HG02870 (cell line): Measurements from ENCODE around the gene MYO9A.

Source experiments
- ATAC-seq: cut with Tn5 transposase; IDR thresholded peaks from one replicate; pipeline ENCODE4 v1.9.1; 2021; ENCODE audit warnings: mild to moderate bottlenecking, moderate library complexity; ENCODE audit not compliant: unreplicated experiment

Gene MYO9A

DNA sequence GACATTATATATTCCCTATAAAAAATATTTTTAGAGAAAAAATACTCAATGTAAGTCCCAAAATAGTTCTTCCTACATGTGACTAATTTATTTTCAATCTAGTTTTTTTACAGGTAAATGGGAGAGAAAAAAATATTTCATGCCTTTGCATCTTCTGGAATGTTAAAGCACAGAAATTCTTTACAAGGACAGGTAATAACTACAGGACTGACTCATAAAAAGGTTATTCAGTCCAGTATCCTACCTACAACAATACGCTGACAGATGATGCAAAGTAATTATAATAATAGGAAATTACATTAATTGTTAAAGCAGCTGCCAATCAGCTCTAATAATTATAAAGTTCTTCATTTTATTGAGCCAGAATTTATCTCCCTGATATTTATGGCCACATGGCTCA lies 147.5 kb downstream of the MYO9A start:
- no peak for ATAC-seq

DNA sequence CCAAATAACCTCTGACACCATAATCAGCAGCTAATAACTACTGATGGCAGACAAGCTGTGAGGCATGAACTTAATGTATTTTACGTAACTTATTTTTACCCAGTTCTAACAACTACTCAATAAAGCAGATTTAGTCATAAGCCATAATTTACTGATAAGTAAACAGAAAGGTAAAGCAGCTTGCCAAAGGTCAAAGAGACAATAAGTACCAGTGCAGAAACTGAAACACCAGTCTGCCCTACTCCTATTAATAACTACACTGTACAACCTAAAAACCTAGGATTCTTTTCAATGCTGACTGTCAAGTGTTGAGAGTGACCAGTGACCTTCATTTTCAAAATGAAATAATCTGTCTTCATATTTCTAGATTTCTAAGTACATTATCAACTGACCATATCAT lies 155.4 kb downstream of the MYO9A start:
- no peak for ATAC-seq

DNA sequence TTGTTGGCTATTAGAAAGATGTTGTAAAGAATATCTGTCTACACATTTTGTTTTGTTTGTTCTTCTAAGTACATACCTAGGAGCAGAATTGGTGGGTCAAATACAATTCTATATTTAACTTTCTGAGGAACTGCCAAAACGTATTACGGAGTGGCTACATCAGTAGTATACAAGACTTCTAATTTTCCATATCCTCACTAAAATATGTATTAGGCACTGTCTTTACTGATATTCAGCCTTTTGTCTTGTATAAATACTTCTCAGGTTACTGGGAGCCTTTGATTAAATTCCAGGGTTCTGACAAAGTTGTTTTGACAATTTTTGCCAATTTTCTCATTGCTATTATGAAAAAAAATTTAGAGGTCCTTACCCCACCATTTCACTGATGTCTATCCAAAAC lies 160.9 kb downstream of the MYO9A start:
- no peak for ATAC-seq

DNA sequence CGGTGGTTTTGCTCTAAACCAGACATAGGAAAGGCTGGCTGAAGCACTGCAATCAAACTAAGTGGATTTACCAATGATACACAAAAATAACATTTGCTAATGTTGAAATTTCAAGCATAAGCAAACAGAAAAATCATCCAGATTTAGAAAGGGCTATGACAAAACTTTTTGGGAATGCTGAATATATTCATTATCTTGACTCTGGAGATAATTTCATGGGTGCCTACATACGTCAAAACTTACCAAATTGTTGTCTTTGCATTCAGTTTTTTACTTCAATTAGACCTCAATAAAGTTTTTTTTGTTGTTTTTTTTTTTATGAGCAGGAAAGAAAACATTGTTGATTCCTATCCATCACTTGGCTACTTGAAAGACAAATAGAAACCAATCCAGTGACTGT lies 166.8 kb downstream of the MYO9A start:
- ATAC-seq: no peak

DNA sequence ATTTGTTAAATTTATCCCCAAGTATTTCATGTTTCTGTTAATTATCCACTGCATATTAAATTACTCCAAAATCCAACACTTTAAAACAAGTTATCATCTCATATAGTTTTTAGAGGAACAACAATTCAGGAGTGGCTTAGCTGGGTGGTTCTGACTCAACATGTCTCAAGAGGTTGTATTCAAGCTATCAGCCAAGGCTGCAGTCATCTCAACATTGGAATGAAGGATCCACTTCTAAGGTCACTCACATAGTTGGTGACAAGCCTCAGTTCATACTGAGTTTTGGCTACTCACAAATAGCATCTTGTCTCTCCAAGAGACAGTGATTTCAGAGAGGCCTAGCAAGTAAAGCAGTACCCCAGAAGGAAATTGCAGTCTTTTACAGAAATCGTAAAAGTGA lies 172.9 kb downstream of the MYO9A start:
- ATAC-seq: no peak

DNA sequence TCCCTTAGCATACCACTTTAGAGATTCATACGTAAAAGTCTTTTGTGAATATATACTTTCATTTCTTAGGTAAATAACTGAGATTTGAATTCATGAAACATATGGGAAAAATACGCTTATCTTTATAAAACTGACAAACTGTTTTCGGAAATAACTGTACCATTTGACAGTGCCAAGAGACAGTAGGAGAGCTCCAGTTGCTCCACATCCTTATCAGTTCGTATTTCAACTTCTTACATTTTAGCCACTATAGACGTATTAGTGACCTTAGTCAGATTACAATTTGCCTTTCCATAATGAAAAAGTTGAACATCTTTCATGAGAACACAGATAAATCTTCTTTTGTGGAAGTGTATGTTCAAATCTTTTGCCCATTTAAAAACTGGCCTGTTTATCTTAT lies 174.1 kb downstream of the MYO9A start:
- no peak for ATAC-seq

DNA sequence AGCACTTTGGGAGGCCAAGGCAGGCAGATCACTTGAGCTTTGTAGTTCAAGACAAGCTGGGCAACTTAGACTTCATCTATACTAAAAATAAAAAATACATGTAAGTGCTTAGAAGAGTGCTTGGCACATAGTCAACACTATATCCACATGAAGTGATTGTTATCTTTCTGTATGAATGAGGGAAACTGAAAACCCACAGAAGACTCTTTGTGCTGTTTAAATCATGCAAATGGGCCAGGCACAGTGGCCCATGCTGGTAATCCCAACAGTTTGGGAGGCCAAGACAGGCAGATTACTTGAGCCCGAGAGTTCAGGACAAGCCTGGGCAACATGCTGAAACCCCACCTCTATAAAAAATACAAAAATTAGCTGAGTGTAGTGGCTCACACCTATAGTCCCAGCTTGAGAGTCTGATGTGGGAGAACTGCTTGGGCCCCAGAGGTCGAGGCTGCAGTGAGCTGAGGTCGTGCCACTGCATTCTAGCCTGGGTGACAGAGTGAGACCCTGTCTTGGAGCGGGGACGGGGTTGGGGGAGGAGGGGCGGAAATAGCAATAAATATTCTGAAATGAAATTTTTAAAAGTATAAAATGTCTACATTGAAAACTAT lies 177.9 kb downstream of the MYO9A start:
- ATAC-seq: no peak

DNA sequence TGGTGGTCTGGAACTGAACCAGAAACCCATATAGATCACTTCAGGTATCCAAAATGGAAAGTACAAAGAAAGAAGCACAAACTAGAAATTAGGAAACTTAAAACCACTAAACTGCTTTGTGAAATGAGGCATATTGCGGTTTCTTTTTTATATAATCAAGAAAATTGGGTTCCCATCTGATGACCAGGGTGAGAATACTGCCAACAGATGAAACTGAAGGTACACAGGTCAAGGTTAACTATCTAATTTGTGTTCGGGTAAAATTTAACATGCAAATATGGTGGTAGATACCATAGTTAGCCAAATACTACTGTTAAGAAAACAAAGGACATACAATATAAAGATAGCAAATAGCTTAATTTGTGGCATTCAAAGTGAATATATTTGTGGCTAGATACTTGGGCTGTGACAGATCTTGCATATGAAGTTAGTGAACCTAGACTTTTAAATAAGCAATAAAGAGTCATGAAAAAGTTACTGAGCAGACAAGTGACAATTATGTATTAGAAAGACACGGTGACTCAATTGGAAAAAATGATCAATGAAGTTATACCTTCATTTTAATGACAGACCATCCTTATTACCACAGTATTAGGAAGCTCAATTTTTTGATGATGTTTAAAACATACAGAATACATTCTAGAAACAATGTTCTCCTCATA lies 180.2 kb downstream of the MYO9A start:
- ATAC-seq: no peak

DNA sequence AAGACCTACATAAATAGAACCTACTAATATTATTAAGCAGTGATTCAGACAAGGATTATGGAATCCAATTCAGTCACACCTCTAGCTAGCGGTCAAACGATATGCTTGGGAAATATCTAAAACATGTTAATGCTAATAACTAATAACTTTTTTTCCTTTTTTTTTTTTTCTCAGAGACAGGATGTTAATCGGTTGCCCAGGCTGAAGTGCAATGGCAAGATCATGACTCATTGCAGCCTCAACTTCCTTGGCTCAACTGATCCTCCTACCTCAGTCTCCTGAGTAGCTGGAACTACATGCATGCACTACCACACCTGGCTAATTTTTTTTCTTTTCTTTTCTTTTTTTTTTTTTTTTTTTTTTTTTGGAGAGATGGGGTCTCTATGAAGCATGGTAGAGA lies 183.5 kb downstream of the MYO9A start:
- ATAC-seq: no peak

DNA sequence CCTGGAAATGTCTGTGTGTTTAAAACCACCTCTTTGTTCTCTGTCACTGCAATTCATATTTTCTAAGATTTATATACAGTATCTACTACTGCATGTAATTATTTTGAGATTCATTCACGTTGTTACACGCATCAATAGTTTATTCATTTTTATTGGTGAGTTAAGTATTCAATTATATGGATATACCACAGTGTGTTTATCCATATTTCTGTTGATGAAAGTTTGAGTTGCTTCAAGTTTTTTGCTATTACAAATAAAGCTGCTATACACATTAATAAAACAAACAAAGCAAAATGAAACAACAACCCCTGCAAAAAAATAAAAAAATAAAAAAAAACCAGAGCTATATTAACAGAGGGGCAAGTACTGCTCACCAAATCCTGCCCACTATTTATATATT lies 185.3 kb downstream of the MYO9A start:
- ATAC-seq: no peak

DNA sequence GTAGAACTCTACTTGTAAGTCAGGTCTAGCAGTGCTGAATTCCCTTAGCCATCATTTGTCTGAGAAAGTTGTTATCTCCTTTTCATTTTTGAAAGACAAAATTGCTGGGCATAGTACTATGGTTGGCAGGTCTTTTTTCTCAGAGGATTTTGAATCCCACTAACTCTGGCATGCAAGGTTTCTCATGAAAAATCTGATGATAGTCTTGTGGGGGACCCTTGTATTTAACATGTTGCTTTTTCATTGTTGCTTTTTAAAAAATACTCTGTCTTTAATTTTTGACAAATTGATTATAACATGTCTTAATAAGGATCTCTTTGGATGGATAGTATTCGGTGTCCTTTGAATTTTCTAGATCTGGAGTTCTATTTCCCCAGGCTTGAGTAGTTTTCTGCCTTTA lies 186.7 kb downstream of the MYO9A start:
- ATAC-seq: no peak

DNA sequence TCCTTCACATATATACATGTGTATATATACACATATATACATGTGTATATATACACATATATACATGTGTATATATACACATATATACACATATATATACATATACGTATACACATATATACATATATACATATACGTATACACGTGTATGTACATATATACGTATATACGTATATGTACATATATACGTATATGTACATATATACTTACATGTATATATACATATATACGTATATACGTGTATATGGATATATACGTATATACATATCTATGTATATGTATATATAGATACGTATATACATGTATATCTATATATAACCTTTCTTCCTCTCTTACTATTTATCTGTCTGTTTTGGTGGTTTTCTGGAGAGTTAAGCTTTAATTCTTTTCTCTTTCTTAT lies 192.8 kb downstream of the MYO9A start:
- no peak for ATAC-seq

DNA sequence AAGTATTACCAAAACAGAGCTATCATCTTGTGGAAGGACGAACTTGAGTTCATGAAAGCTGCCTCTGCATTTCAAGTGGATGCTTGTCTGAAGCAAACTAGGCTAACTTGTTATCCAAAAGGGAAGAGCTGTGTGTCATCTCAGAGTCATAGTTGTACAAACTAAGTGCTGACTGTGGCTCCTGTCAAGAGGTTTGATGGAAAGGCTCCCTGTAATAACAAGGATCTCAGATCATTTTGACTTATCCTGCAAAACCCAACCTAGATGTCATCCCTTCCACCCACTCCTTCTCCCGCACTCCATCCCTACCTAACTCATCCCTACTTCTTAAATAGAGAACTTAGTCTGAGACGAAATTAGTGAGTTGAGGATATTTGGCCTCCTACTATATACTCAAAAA lies 196.8 kb downstream of the MYO9A start:
- ATAC-seq: no peak

DNA sequence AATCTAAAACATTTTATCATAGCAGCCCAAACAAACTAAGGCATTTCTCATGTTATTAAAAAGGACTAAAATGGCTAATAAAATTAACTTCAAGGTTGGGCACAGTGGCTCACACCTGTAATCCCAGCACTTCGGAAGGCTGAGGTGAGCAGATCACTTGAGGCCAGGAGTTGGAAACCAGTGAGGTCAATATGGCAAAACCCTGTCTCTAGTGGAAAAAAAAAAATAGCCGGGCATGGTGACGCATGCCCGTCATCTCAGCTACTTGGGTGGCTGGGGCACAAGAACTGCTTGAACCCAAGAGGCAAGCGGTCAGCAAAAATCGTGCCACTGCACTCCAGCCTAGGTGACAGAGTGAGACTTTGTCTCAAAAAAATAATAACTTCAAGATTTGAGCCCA lies 197.4 kb downstream of the MYO9A start:
- ATAC-seq: no peak

DNA sequence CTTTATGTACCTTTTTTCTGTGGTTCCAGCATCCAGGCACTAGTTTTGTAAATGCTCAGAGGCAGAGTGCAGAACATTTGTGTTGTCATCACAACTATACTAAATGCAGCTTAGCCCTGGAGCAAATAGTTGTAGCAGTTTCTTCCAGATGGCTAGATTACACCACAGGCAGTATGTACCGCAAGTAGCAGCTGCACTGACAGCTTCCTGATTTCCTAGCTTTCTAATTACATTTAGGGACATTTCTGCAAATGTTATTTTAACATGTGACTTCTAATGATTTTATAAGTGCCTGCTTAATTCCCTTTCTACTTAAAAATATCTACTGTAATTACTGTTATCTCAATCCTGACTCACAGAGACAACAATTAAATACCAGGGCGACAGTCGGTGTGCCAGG lies 201.1 kb downstream of the MYO9A start:
- no peak for ATAC-seq

DNA sequence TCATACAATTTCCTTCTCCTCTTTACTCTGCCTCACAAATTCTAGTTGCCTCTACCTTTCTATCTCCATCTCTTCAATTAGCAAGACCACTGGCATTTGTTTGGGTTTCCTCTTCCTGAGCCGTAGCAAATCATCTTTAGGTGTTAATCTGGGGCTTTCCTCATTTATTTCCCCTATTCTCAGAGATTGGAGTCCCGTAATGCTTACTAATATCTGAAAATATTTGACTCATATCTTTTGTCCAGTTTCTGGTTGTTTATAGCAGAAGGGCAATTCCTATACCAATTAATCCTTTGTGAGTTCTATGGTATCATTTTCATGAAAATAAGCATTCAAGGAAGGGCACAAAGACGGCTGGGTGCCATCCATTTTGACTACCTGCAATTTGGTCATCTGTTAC lies 203.9 kb downstream of the MYO9A start:
- no peak for ATAC-seq

DNA sequence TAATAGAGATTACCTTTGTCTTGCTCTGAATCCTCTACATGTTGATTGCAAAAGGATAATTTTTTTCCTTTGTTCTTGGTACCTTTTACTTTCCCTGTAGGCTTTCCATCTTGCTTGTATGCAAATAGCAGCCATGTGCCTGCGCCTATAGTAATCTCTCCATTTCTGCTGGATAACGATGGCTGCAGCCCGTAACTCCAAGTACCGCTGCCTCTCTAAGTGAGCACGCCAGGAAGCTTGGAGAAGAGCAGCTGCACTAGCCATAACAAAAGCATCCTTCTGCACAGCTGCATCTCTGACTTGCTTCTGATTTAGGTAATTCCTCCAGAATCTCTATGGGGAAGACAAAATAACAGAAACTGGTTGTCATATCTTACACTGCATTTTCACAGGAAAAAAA lies 218.3 kb downstream of the MYO9A start:
- no peak for ATAC-seq

DNA sequence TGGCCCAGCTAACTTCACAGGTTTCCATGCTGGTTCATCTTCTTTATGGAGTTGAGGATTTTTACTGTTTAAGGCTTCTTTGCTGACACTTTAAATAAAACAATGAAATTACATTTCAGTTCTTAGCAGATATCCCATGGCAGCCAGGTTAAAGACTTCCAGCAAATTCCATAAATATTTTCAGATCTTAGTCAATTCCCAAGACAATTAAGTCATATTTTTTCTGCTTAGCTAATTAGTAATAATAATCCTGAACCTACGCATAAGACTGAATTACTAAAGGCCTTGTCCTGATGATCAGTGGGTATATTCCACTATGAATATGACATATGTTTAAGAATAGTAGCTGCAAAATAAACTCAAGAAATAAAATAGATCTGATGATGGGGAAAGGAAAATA lies 224.3 kb downstream of the MYO9A start:
- ATAC-seq: no peak

DNA sequence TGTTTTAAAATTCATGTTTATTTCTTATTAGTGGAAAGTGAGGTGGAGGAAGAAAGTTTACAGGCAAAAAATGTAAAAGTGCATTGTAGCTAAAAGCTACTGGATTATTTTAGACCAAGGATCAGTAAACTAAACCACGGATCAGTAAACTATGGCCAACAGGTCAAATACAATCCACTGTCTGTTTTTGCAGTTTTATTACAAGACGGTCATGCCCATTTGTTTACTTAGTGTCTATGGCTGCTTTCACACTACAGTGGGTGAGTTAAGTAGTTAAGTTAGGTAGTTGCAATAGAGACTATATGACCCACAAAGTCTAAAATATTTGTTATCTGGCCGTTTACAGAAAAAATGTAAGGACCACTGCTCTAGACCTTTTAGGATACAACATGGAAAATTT lies 225.6 kb downstream of the MYO9A start:
- ATAC-seq: no peak

DNA sequence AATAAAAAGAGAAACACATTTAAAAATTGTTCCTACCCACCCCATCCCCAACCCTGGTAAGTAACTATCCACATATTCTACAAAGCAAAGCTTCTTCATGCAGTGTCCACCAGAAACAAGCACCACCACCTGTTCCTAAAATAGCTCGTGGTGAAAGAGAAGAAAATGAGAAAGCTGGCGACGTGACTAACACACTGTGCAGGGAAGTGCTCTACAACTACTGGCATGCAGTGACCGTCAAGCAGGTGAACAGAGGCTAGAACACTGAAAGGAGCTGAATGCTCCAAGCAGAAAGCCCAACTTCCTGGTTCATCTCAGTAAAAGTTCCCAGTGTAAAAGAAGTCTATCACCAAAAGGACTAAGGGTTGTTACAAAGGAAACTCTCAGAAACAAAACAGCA lies 226.9 kb downstream of the MYO9A start:
- ATAC-seq: no peak

DNA sequence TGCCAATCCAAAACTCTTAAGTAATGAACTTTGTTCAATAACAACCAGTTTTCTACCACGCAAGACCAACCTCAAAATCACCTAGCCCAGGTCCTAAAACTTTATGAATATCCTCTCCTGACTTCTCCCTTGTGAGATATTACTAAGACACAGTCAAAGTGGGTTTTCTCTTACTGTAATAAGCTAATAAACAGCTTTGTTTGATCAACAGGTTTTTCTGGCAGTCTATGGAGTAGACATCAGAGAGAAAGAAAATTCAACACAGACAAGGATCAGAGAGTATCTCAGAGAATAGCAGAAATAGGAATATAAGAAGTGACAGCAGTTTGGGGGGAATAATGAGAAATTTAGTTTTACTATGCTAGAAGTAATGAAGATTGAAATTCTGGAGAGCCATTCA lies 228.0 kb downstream of the MYO9A start:
- no peak for ATAC-seq

DNA sequence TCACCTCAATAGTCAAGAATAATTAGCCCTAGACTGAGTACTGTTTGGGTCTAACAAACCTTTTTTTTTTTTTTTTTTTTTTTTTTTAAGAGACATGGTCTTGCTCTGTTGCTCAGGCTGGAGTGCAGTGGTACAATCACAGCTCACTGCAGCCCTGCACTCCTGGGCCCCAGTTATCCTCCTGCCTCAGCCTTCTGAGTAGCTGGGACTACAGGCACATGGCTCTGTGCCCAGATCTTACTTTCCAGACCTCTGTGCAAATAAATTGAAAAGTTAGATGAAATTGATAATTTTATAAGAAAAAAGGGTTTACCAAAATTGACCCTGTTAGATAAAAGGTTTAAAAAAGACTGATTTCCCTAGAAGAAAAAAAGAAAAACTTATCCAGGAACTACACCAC lies 228.6 kb downstream of the MYO9A start:
- no peak for ATAC-seq

DNA sequence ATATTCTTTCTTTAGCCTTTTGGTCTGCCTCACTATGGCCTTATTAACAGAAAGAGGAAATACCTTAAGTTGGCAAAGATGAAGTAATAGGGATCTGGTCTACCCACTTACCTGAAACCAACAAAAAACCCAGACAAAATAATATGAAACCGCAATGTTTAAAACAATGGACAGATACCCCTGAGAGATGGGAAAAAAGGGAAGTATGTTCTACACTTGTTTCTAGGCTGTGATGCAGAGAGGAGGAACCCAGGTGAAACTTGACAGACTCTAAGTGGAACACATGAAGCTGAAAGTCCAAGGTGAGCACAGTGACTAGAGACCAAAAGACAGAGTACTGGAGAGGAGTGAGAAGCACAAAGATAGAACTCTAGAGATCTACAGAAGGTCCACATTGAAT lies 229.2 kb downstream of the MYO9A start:
- ATAC-seq: no peak
